HepG2 (cell line): ENCODE data around the gene P2RX6.

ENCODE experiments used
- MAFF ChIP-seq: IDR thresholded peaks from 2 replicates; pipeline ENCODE4 v1.6.1; 2011; ENCODE audit warnings: low read depth, low read length, improper control_type of control experiment
- ZNF616 ChIP-seq: sonication (generic); formaldehyde crosslinking; IDR thresholded peaks from 2 replicates; pipeline ENCODE4 v1.5.0; 2020; ENCODE audit warnings: low read depth, mild to moderate bottlenecking, missing genetic modification reagents
- ZNF619 ChIP-seq: sonication (generic); formaldehyde crosslinking; IDR thresholded peaks from 2 replicates; pipeline ENCODE4 v1.4.0; 2020; ENCODE audit warnings: mild to moderate bottlenecking, missing genetic modification reagents
- TF ChIP-seq, protein P1 (sequence below): sonication (generic); formaldehyde crosslinking; IDR thresholded peaks from 2 replicates; pipeline ENCODE4 v1.4.0; 2020; ENCODE audit warnings: missing genetic modification reagents
- TF ChIP-seq, protein P2 (sequence below), 2 experiments: IDR thresholded peaks; 2 replicates each; pipeline ENCODE4 v1.6.1; 2011 to 2012; ENCODE audit warnings: low read length in 2 of 2, borderline replicate concordance in 1 of 2, low read depth in 1 of 2, mild to moderate bottlenecking in 1 of 2, moderate library complexity in 1 of 2

DNA sequence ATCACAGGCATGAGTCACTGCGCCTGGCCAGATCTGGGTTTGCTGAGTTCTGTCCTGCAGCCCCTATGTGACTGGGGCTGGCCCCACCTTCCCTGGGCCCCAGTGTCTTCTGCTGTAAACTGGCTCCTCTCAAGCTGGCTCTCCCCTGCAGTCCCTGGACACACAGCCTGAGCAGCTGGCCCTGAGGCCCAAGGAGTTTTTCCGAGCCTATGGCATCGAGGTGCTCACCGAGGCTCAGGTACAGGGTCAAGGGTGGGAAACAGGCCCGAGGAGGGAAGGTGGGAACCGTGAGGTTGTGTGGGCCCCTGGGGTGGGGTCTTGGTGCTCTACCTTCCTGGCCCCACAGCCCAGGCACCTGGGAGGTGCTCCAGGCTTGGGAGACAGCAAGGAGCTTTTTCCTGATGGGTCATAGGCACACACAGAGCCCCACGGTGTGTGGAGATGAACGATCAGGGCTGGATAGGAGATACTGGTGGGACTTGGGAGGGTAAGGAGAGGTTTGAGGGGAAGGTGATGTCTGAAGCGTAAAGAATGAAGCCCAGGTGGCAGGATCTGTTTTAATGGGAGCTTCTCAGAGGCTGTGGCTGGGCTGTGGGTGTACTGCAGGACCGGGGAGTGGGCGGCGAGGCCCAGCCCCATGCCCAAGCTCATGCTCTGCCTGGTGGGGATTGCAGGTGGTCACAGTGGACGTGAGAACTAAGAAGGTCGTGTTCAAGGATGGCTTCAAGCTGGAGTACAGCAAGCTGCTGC, 39.2 kb upstream of the P2RX6 start:
- TF ChIP-seq, protein P1, sequence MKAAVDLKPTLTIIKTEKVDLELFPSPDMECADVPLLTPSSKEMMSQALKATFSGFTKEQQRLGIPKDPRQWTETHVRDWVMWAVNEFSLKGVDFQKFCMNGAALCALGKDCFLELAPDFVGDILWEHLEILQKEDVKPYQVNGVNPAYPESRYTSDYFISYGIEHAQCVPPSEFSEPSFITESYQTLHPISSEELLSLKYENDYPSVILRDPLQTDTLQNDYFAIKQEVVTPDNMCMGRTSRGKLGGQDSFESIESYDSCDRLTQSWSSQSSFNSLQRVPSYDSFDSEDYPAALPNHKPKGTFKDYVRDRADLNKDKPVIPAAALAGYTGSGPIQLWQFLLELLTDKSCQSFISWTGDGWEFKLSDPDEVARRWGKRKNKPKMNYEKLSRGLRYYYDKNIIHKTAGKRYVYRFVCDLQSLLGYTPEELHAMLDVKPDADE (CRISPR knock-in tag): no peak
- no peak for TF ChIP-seq MAFF
- no peak for TF ChIP-seq ZNF619 (CRISPR knock-in tag)
- no peak for TF ChIP-seq ZNF616 (CRISPR knock-in tag)
- TF ChIP-seq, protein P2, sequence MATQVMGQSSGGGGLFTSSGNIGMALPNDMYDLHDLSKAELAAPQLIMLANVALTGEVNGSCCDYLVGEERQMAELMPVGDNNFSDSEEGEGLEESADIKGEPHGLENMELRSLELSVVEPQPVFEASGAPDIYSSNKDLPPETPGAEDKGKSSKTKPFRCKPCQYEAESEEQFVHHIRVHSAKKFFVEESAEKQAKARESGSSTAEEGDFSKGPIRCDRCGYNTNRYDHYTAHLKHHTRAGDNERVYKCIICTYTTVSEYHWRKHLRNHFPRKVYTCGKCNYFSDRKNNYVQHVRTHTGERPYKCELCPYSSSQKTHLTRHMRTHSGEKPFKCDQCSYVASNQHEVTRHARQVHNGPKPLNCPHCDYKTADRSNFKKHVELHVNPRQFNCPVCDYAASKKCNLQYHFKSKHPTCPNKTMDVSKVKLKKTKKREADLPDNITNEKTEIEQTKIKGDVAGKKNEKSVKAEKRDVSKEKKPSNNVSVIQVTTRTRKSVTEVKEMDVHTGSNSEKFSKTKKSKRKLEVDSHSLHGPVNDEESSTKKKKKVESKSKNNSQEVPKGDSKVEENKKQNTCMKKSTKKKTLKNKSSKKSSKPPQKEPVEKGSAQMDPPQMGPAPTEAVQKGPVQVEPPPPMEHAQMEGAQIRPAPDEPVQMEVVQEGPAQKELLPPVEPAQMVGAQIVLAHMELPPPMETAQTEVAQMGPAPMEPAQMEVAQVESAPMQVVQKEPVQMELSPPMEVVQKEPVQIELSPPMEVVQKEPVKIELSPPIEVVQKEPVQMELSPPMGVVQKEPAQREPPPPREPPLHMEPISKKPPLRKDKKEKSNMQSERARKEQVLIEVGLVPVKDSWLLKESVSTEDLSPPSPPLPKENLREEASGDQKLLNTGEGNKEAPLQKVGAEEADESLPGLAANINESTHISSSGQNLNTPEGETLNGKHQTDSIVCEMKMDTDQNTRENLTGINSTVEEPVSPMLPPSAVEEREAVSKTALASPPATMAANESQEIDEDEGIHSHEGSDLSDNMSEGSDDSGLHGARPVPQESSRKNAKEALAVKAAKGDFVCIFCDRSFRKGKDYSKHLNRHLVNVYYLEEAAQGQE (IDR thresholded peaks at IDR 0.05; ENCODE audit: borderline replicate concordance in 1 of 2, low read depth in 1 of 2, low read length in 2 of 2): no peak
